GM12892 (cell line): ENCODE results near the gene PLXNC1.

Experiments used
- POLR2A ChIP-seq: IDR thresholded peaks from 2 replicates; pipeline ENCODE4 v1.6.1; 2011; ENCODE audit warnings: low read depth, low read length, control low read depth
- POLR2AphosphoS5 ChIP-seq: IDR thresholded peaks from 2 replicates; pipeline ENCODE4 v1.6.1; 2011; ENCODE audit warnings: low read depth, low read length, control low read depth
- TAF1 ChIP-seq: IDR thresholded peaks from 2 replicates; pipeline ENCODE4 v1.6.1; 2011; ENCODE audit warnings: low read depth, mild to moderate bottlenecking, control low read depth, low read length, borderline replicate concordance

GRCh38 chr12:94099632-94100031 is 48.7 kb upstream of the PLXNC1 start:
- TF ChIP-seq POLR2A (no peak), POLR2AphosphoS5 (no peak), TAF1 (no peak)
